ENCODE results near the gene NHLRC1.
"Not testable (repeated sequence)": the region's sequence is repeated elsewhere in the genome, so short reads cannot be mapped to it uniquely, and the experiment has no call there.

NHLRC1 gene

GRCh38 chr6:18151801-18152200 is 29.3 kb upstream of the NHLRC1 start:
- H3K79me2 ChIP-seq (ENCODE audit: control insufficient read depth, low read length): no peaks in the 10 kb centered on the region
- no peaks in the 10 kb centered on the region for H4K20me1 ChIP-seq (ENCODE audit: control insufficient read depth, insufficient read depth, low read depth, low read length)
- H3K27me3 ChIP-seq (ENCODE audit: control insufficient read depth, low read length): no peaks in the 10 kb centered on the region
- no peak overlapping the region for H3K4me2 ChIP-seq (ENCODE audit: low read length)
- no peak overlapping the region for H3K27ac ChIP-seq (ENCODE audit: low read depth, low read length)
- H3K4me3 ChIP-seq (ENCODE audit: low read length): no peak overlapping the region
- TF ChIP-seq CTCF (IDR thresholded peaks at IDR 0.05; ENCODE audit: low read depth, low read length, poor library complexity, severe bottlenecking) (no peak), EZH2phosphoT487 (IDR thresholded peaks at IDR 0.05; ENCODE audit: borderline replicate concordance, low read length) (no peak)
- no peaks in the 10 kb centered on the region for H3K9me3 ChIP-seq (ENCODE audit: control insufficient read depth, insufficient read depth, low read length)
- no peaks in the 10 kb centered on the region for H3K36me3 ChIP-seq (ENCODE audit: control insufficient read depth, low read length)
- H3K4me1 ChIP-seq (ENCODE audit: control insufficient read depth, low read length): peaks cover 23% of the 10 kb centered on the region
- H3F3A ChIP-seq (ENCODE audit: control insufficient read depth, insufficient read depth): peaks cover 7% of the 10 kb centered on the region
- H3K9me2 ChIP-seq (replicated peaks; ENCODE audit: control insufficient read depth, low read length): no peaks in the 10 kb centered on the region

GRCh38 chr6:18151391-18151790 is 28.9 kb upstream of the NHLRC1 start:
- not testable (repeated sequence) for H3K9me3 ChIP-seq (ENCODE audit: control insufficient read depth, insufficient read depth, low read length); H3K4me2 ChIP-seq (ENCODE audit: low read length); H3K79me2 ChIP-seq (ENCODE audit: control insufficient read depth, low read length); H4K20me1 ChIP-seq (ENCODE audit: control insufficient read depth, insufficient read depth, low read depth, low read length); H3K4me3 ChIP-seq (ENCODE audit: low read length); H3F3A ChIP-seq (ENCODE audit: control insufficient read depth, insufficient read depth); H3K9me2 ChIP-seq (replicated peaks; ENCODE audit: control insufficient read depth, low read length); H3K36me3 ChIP-seq (ENCODE audit: control insufficient read depth, low read length); H3K27ac ChIP-seq (ENCODE audit: low read depth, low read length); H3K27me3 ChIP-seq (ENCODE audit: control insufficient read depth, low read length)
- peaks cover 19% of the 10 kb centered on the region for H3K4me1 ChIP-seq (ENCODE audit: control insufficient read depth, low read length)

GRCh38 chr6:18148304-18149025 is 26.0 kb upstream of the NHLRC1 start:
- TF ChIP-seq CTCF (IDR thresholded peaks at IDR 0.05; ENCODE audit: low read depth, low read length, poor library complexity, severe bottlenecking) (no peak), EZH2phosphoT487 (IDR thresholded peaks at IDR 0.05; ENCODE audit: borderline replicate concordance, low read length) (no peak)
- H3K9me2 ChIP-seq (replicated peaks; ENCODE audit: control insufficient read depth, low read length): no peaks in the 10 kb centered on the region
- H3K79me2 ChIP-seq (ENCODE audit: control insufficient read depth, low read length): no peaks in the 10 kb centered on the region
- H3K27ac ChIP-seq (ENCODE audit: low read depth, low read length): no peak overlapping the region
- H3K9me3 ChIP-seq (ENCODE audit: control insufficient read depth, insufficient read depth, low read length): no peaks in the 10 kb centered on the region
- no peaks in the 10 kb centered on the region for H3K27me3 ChIP-seq (ENCODE audit: control insufficient read depth, low read length)
- H3F3A ChIP-seq (ENCODE audit: control insufficient read depth, insufficient read depth): no peaks in the 10 kb centered on the region
- 0 out of 2 replicates have a peak, but pooled peaks cover 2% of the 10 kb centered on the region for H3K4me1 ChIP-seq (ENCODE audit: control insufficient read depth, low read length)
- H3K4me3 ChIP-seq (ENCODE audit: low read length): no peak overlapping the region
- no peaks in the 10 kb centered on the region for H4K20me1 ChIP-seq (ENCODE audit: control insufficient read depth, insufficient read depth, low read depth, low read length)
- H3K4me2 ChIP-seq (ENCODE audit: low read length): no peak overlapping the region
- H3K36me3 ChIP-seq (ENCODE audit: control insufficient read depth, low read length): no peaks in the 10 kb centered on the region

GRCh38 chr6:18147616-18148015 is 25.1 kb upstream of the NHLRC1 start:
- no peaks in the 10 kb centered on the region for H3K36me3 ChIP-seq (ENCODE audit: control insufficient read depth, low read length)
- H3F3A ChIP-seq (ENCODE audit: control insufficient read depth, insufficient read depth): no peaks in the 10 kb centered on the region
- no peaks in the 10 kb centered on the region for H3K9me2 ChIP-seq (replicated peaks; ENCODE audit: control insufficient read depth, low read length)
- no peak overlapping the region for H3K4me3 ChIP-seq (ENCODE audit: low read length)
- TF ChIP-seq EZH2phosphoT487 (IDR thresholded peaks at IDR 0.05; ENCODE audit: borderline replicate concordance, low read length) (no peak), CTCF (IDR thresholded peaks at IDR 0.05; ENCODE audit: low read depth, low read length, poor library complexity, severe bottlenecking) (no peak)
- H3K4me2 ChIP-seq (ENCODE audit: low read length): no peak overlapping the region
- no peaks in the 10 kb centered on the region for H3K9me3 ChIP-seq (ENCODE audit: control insufficient read depth, insufficient read depth, low read length)
- H3K27me3 ChIP-seq (ENCODE audit: control insufficient read depth, low read length): no peaks in the 10 kb centered on the region
- no peaks in the 10 kb centered on the region for H3K79me2 ChIP-seq (ENCODE audit: control insufficient read depth, low read length)
- no peak overlapping the region for H3K27ac ChIP-seq (ENCODE audit: low read depth, low read length)
- no peaks in the 10 kb centered on the region for H3K4me1 ChIP-seq (ENCODE audit: control insufficient read depth, low read length)
- H4K20me1 ChIP-seq (ENCODE audit: control insufficient read depth, insufficient read depth, low read depth, low read length): no peaks in the 10 kb centered on the region
